ENCODE data around the gene TLL2.

DNA sequence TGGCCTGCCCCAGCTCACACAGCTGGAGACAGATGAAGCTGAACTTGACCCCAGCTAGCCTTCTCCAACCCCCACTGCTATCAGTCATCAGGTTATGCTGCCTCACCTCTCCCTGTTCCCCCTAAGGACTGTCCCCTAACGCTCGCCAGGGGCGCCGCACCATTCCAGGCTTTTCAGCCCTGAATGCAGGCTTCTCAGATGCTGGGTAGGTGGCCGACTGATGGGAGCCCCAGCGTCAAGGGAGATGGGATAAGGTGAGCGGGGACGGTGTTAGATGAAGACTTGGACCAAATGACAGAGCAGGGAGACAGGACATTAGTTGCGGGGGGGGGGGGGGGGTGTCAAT lies 139.1 kb downstream of the TLL2 start:
- TF ChIP-seq, protein P1, sequence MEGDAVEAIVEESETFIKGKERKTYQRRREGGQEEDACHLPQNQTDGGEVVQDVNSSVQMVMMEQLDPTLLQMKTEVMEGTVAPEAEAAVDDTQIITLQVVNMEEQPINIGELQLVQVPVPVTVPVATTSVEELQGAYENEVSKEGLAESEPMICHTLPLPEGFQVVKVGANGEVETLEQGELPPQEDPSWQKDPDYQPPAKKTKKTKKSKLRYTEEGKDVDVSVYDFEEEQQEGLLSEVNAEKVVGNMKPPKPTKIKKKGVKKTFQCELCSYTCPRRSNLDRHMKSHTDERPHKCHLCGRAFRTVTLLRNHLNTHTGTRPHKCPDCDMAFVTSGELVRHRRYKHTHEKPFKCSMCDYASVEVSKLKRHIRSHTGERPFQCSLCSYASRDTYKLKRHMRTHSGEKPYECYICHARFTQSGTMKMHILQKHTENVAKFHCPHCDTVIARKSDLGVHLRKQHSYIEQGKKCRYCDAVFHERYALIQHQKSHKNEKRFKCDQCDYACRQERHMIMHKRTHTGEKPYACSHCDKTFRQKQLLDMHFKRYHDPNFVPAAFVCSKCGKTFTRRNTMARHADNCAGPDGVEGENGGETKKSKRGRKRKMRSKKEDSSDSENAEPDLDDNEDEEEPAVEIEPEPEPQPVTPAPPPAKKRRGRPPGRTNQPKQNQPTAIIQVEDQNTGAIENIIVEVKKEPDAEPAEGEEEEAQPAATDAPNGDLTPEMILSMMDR (IDR thresholded peaks at IDR 0.05), result no peak
- no peak for TF ChIP-seq POLR2A (IDR thresholded peaks at IDR 0.05)

Data from esophagus squamous epithelium (tissue), 4 donors.